HL-60 (cell line): ENCODE results near the gene MMP19.
"Not testable (repeated sequence)": the region's sequence is repeated elsewhere in the genome, so short reads cannot be mapped to it uniquely, and the experiment has no call there.

Experiments
- DNase-seq, 2 experiments: peaks; one replicate each; pipeline ENCODE4 v3.0.0-alpha.2; 2010 to 2020; ENCODE audit warnings: low read depth in 1 of 2, low spot score in 1 of 2
- H3K27ac ChIP-seq: fragments of 250-450 bp; sonication (Bioruptor Pico); replicated peaks from 2 replicates; pipeline ENCODE4 v1.5.1; 2020; ENCODE audit warnings: mild to moderate bottlenecking, moderate library complexity
- H3K27me3 ChIP-seq: fragments of 250-450 bp; sonication (Bioruptor Pico); 2 replicates; pipeline ENCODE4 v1.5.1; 2021; ENCODE audit warnings: mild to moderate bottlenecking, moderate library complexity; ENCODE audit not compliant: insufficient read depth, poor library complexity, severe bottlenecking
- H3K4me3 ChIP-seq: replicated peaks from 2 replicates; pipeline ENCODE4 v1.5.1; 2011; ENCODE audit warnings: mild to moderate bottlenecking, control low read depth, low read length; ENCODE audit not compliant: insufficient read depth
- CTCF ChIP-seq: IDR thresholded peaks from one replicate; pipeline ENCODE4 v1.5.1; 2011; ENCODE audit warnings: low read length, control low read depth, inconsistent platforms; ENCODE audit not compliant: insufficient read depth
- GABPA ChIP-seq: IDR thresholded peaks from 2 replicates; pipeline ENCODE4 v1.6.1; 2012; ENCODE audit warnings: low read depth
- POLR2AphosphoS5 ChIP-seq: IDR thresholded peaks from 2 replicates; pipeline ENCODE4 v1.6.1; 2012; ENCODE audit warnings: low read depth
- REST ChIP-seq: IDR thresholded peaks from 2 replicates; pipeline ENCODE4 v1.6.1; 2012; ENCODE audit warnings: low read depth; ENCODE audit not compliant: insufficient replicate concordance
- SPI1 ChIP-seq: IDR thresholded peaks from 2 replicates; pipeline ENCODE4 v1.6.1; 2012; ENCODE audit warnings: low read depth, mild to moderate bottlenecking, borderline replicate concordance

The MMP19 gene

GRCh38 chr12:55875704-55876467 is 33.1 kb upstream of the MMP19 start:
- TF ChIP-seq SPI1 (no peak), REST (no peak), CTCF (no peak), POLR2AphosphoS5 (no peak), GABPA (no peak)

DNA sequence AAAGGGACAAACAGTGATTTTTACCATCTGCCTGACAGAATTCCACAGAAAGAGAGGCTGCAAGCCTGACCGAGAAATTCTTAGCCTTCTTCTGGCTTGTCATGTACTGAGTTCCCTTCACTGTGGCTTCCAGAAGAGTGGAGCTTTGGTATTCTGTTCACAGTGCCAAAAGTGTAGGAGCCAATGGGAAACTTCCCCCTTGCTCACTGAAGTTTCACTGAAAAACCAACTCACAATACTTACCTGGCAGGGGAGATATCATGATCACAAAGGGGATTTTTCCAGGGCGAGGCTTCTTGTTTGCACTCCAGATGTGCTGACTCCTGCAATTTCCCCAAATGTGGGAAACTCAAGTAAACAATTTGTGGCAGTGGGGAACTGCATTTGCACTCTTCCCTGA is 31.7 kb upstream of the MMP19 start:
- no peaks in the 10 kb centered on the region for H3K27me3 ChIP-seq
- H3K27ac ChIP-seq = no peak overlapping the region
- DNase-seq = no peak
- no peak for TF ChIP-seq SPI1
- TF ChIP-seq CTCF = no peak
- no peak overlapping the region for H3K4me3 ChIP-seq

More at GRCh38 chr12:55875704-55876467, 33.1 kb upstream of the MMP19 start:
- no peak overlapping the region for H3K27ac ChIP-seq
- no peaks in the 10 kb centered on the region for H3K27me3 ChIP-seq
- DNase-seq = no peak
- H3K4me3 ChIP-seq = no peak overlapping the region

DNA sequence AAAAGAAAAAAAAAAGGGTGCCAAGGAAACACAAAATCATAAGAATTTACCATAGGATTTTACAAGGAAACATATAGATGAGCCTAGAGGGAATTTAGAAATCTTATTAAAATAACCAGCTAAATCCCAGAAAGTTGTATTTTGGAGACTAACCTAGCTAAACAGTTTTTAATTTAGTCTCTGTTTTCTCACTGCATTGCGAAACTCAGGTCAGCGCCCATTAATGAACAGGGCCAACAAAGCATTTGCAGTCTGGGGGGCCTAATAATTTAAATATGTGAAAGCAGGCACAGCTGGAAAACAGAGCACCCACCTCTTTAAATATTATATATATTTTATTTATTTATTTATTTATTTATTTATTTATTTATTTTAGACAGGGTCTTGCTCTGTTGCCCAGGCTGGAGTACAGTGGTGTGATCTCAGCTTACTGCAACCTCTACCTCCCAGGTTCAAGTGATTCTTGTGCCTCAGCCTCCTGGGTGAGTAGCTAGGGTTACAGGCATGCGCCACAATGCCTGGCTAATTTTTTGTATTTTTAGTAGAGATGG is 23.8 kb upstream of the MMP19 start:
- not testable (repeated sequence) for H3K4me3 ChIP-seq, H3K27me3 ChIP-seq, H3K27ac ChIP-seq, DNase-seq

DNA sequence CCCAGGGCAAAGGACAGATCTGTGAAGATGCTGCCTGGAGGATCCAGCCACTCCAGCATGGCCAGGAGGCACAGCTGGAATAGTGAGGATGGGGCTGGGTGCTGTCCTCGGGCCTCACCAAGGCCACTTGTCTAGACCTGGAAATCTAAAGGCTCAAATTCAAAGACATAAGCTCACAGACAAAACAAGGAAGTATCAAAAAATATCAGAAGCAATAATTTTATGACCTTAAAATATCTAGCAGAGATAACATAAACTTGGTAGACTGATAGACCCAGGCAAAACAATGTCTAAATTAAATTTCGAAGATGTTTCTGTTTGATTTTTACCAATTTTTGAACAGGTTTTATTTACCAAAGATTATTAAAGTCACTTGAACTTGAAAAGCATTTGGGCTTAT is 22.6 kb upstream of the MMP19 start:
- Histone ChIP-seq H3K27me3 (no peaks in the 10 kb centered on the region), H3K4me3 (no peak overlapping the region), H3K27ac (no peak overlapping the region)
- DNase-seq = no peak
- no peak for TF ChIP-seq CTCF
- TF ChIP-seq REST = no peak
- no peak for TF ChIP-seq GABPA
- no peak for TF ChIP-seq SPI1
- no peak for TF ChIP-seq POLR2AphosphoS5

GRCh38 chr12:55862931-55863330 is 20.2 kb upstream of the MMP19 start:
- DNase-seq, H3K27me3 ChIP-seq, H3K27ac ChIP-seq, H3K4me3 ChIP-seq: not testable (repeated sequence)
